ENCODE results near the gene TMEM209.
"Not testable (repeated sequence)": the region's sequence is repeated elsewhere in the genome, so short reads cannot be mapped to it uniquely, and the experiment has no call there.

TMEM209 gene

GRCh38 chr7:130191791-130192190 is 13.4 kb downstream of the TMEM209 start:
- Histone ChIP-seq H3K27ac (ENCODE audit: low read depth, low read length) (no peak overlapping the region), H3K9me3 (ENCODE audit: control insufficient read depth, insufficient read depth, low read length) (no peaks in the 10 kb centered on the region), H3K36me3 (ENCODE audit: control insufficient read depth, insufficient read depth, low read length) (peaks cover 75% of the 10 kb centered on the region), H3K4me3 (ENCODE audit: low read depth, low read length) (no peak overlapping the region), H3K27me3 (ENCODE audit: control insufficient read depth, insufficient read depth, low read length) (no peaks in the 10 kb centered on the region), H3K9ac (ENCODE audit: low read depth, low read length) (no peak overlapping the region), H3K4me1 (ENCODE audit: control insufficient read depth, insufficient read depth, low read length) (no peaks in the 10 kb centered on the region)

DNA sequence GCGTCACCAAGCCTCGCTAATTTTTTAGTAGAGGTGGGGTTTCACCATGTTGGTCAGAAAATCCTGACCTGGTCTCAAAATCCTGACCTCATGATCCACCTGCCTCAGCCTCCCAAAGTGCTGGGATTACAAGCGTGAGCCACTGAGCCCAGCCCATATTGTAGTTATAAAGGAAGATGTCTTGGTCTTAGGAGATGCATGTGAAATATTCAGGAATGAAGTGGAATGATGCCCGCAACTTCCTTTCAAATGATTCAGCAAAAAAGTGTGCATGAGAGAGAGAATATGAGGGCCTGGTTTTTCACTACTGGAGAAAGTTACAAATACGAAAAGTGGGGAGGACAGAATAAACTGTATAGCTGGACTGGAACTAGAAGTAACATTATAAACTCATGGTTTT is 15.9 kb downstream of the TMEM209 start:
- Histone ChIP-seq H3K27me3 (ENCODE audit: control insufficient read depth, insufficient read depth, low read length) (no peaks in the 10 kb centered on the region), H3K9me3 (ENCODE audit: control insufficient read depth, insufficient read depth, low read length) (no peaks in the 10 kb centered on the region), H3K36me3 (ENCODE audit: control insufficient read depth, insufficient read depth, low read length) (peaks cover 62% of the 10 kb centered on the region), H3K4me3 (ENCODE audit: low read depth, low read length) (no peak overlapping the region), H3K4me1 (ENCODE audit: control insufficient read depth, insufficient read depth, low read length) (no peaks in the 10 kb centered on the region), H3K27ac (ENCODE audit: low read depth, low read length) (no peak overlapping the region), H3K9ac (ENCODE audit: low read depth, low read length) (no peak overlapping the region)

- Histone ChIP-seq H3K27me3 (ENCODE audit: control insufficient read depth, insufficient read depth, low read length) (no peaks in the 10 kb centered on the region), H3K4me3 (ENCODE audit: low read depth, low read length) (no peak overlapping the region), H3K36me3 (ENCODE audit: control insufficient read depth, insufficient read depth, low read length) (peaks cover 71% of the 10 kb centered on the region), H3K27ac (ENCODE audit: low read depth, low read length) (no peak overlapping the region), H3K9me3 (ENCODE audit: control insufficient read depth, insufficient read depth, low read length) (no peaks in the 10 kb centered on the region), H3K9ac (ENCODE audit: low read depth, low read length) (no peak overlapping the region), H3K4me1 (ENCODE audit: control insufficient read depth, insufficient read depth, low read length) (no peaks in the 10 kb centered on the region)
These were observed 17.8 kb downstream of the TMEM209 start for GRCh38 chr7:130187360-130187759.

- not testable (repeated sequence) for H3K9ac ChIP-seq (ENCODE audit: low read depth, low read length); H3K4me1 ChIP-seq (ENCODE audit: control insufficient read depth, insufficient read depth, low read length); H3K9me3 ChIP-seq (ENCODE audit: control insufficient read depth, insufficient read depth, low read length); H3K27ac ChIP-seq (ENCODE audit: low read depth, low read length); H3K4me3 ChIP-seq (ENCODE audit: low read depth, low read length); H3K27me3 ChIP-seq (ENCODE audit: control insufficient read depth, insufficient read depth, low read length)
- peaks cover 70% of the 10 kb centered on the region for H3K36me3 ChIP-seq (ENCODE audit: control insufficient read depth, insufficient read depth, low read length)
These were observed 20.9 kb downstream of the TMEM209 start for GRCh38 chr7:130184349-130184748.

GRCh38 chr7:130182990-130183389 is 22.2 kb downstream of the TMEM209 start:
- Histone ChIP-seq H3K9ac (ENCODE audit: low read depth, low read length) (no peak overlapping the region), H3K4me3 (ENCODE audit: low read depth, low read length) (no peak overlapping the region), H3K4me1 (ENCODE audit: control insufficient read depth, insufficient read depth, low read length) (no peaks in the 10 kb centered on the region), H3K27me3 (ENCODE audit: control insufficient read depth, insufficient read depth, low read length) (no peaks in the 10 kb centered on the region), H3K36me3 (ENCODE audit: control insufficient read depth, insufficient read depth, low read length) (peaks cover 77% of the 10 kb centered on the region), H3K9me3 (ENCODE audit: control insufficient read depth, insufficient read depth, low read length) (no peaks in the 10 kb centered on the region), H3K27ac (ENCODE audit: low read depth, low read length) (no peak overlapping the region)

GRCh38 chr7:130181263-130181605 is 24.0 kb downstream of the TMEM209 start:
- Histone ChIP-seq H3K27me3 (ENCODE audit: control insufficient read depth, insufficient read depth, low read length) (no peaks in the 10 kb centered on the region), H3K4me3 (ENCODE audit: low read depth, low read length) (no peak overlapping the region), H3K27ac (ENCODE audit: low read depth, low read length) (no peak overlapping the region), H3K36me3 (ENCODE audit: control insufficient read depth, insufficient read depth, low read length) (peaks cover 85% of the 10 kb centered on the region), H3K9me3 (ENCODE audit: control insufficient read depth, insufficient read depth, low read length) (no peaks in the 10 kb centered on the region), H3K9ac (ENCODE audit: low read depth, low read length) (no peak overlapping the region), H3K4me1 (ENCODE audit: control insufficient read depth, insufficient read depth, low read length) (no peaks in the 10 kb centered on the region)

- H3K4me1 ChIP-seq (ENCODE audit: control insufficient read depth, insufficient read depth, low read length) = no peaks in the 10 kb centered on the region
- H3K27ac ChIP-seq (ENCODE audit: low read depth, low read length) = no peak overlapping the region
- H3K27me3 ChIP-seq (ENCODE audit: control insufficient read depth, insufficient read depth, low read length) = no peaks in the 10 kb centered on the region
- peaks cover 87% of the 10 kb centered on the region for H3K36me3 ChIP-seq (ENCODE audit: control insufficient read depth, insufficient read depth, low read length)
- H3K9ac ChIP-seq (ENCODE audit: low read depth, low read length) = no peak overlapping the region
- no peak overlapping the region for H3K4me3 ChIP-seq (ENCODE audit: low read depth, low read length)
- H3K9me3 ChIP-seq (ENCODE audit: control insufficient read depth, insufficient read depth, low read length) = no peaks in the 10 kb centered on the region
These were observed 24.5 kb downstream of the TMEM209 start for GRCh38 chr7:130180571-130181262.

- Histone ChIP-seq H3K9me3 (ENCODE audit: control insufficient read depth, insufficient read depth, low read length) (no peaks in the 10 kb centered on the region), H3K36me3 (ENCODE audit: control insufficient read depth, insufficient read depth, low read length) (peaks cover 89% of the 10 kb centered on the region), H3K27me3 (ENCODE audit: control insufficient read depth, insufficient read depth, low read length) (no peaks in the 10 kb centered on the region), H3K4me1 (ENCODE audit: control insufficient read depth, insufficient read depth, low read length) (no peaks in the 10 kb centered on the region), H3K27ac (ENCODE audit: low read depth, low read length) (no peak overlapping the region), H3K9ac (ENCODE audit: low read depth, low read length) (no peak overlapping the region), H3K4me3 (ENCODE audit: low read depth, low read length) (no peak overlapping the region)
These were observed 25.6 kb downstream of the TMEM209 start for GRCh38 chr7:130179631-130180030.

GRCh38 chr7:130178251-130178650 is 27.0 kb downstream of the TMEM209 start:
- Histone ChIP-seq H3K27ac (ENCODE audit: low read depth, low read length) (no peak overlapping the region), H3K4me1 (ENCODE audit: control insufficient read depth, insufficient read depth, low read length) (no peaks in the 10 kb centered on the region), H3K36me3 (ENCODE audit: control insufficient read depth, insufficient read depth, low read length) (peaks cover 89% of the 10 kb centered on the region), H3K9me3 (ENCODE audit: control insufficient read depth, insufficient read depth, low read length) (no peaks in the 10 kb centered on the region), H3K9ac (ENCODE audit: low read depth, low read length) (no peak overlapping the region), H3K27me3 (ENCODE audit: control insufficient read depth, insufficient read depth, low read length) (no peaks in the 10 kb centered on the region), H3K4me3 (ENCODE audit: low read depth, low read length) (no peak overlapping the region)

DNA sequence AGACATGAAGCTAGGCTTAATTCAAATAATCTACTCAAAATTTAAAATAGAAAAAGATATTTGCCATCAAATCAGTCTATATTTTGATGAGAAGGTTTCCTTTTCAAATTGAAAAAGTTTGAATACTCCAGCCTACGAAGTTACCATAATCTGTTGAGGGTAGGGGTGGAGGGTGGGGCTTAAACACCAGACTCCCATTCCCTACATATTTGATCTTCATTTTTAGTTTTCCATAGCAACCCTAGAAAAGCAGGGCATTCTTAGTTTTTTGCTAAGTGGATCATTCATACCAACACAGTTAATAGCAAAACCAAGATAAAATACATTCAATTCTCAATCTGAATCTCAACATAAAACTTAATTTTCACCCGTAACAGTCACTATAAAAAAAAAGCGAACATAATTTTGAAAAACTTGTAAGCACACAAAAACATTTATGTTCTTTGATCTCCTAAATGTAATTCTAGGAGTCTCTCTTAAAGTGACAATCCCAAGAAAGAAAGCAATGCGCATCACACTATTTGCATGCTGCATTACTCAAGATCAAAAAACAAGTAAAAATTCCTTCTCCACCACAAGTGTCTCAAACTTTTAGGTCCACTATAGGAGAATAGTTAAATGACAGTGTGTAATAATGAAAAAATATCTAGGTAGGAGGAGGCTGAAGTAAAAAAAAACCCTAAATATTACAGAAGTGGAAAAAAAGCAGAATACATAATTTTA is 30.8 kb downstream of the TMEM209 start:
- peaks cover 86% of the 10 kb centered on the region for H3K36me3 ChIP-seq (ENCODE audit: control insufficient read depth, insufficient read depth, low read length)
- H3K27ac ChIP-seq (ENCODE audit: low read depth, low read length) = no peak overlapping the region
- no peak overlapping the region for H3K9ac ChIP-seq (ENCODE audit: low read depth, low read length)
- H3K4me3 ChIP-seq (ENCODE audit: low read depth, low read length) = no peak overlapping the region
- H3K9me3 ChIP-seq (ENCODE audit: control insufficient read depth, insufficient read depth, low read length) = no peaks in the 10 kb centered on the region
- no peaks in the 10 kb centered on the region for H3K4me1 ChIP-seq (ENCODE audit: control insufficient read depth, insufficient read depth, low read length)
- H3K27me3 ChIP-seq (ENCODE audit: control insufficient read depth, insufficient read depth, low read length) = no peaks in the 10 kb centered on the region

GRCh38 chr7:130162196-130162595 is 43.0 kb downstream of the TMEM209 start:
- Histone ChIP-seq H3K27ac (ENCODE audit: low read depth, low read length) (no peak overlapping the region), H3K9ac (ENCODE audit: low read depth, low read length) (no peak overlapping the region), H3K4me3 (ENCODE audit: low read depth, low read length) (no peak overlapping the region), H3K27me3 (ENCODE audit: control insufficient read depth, insufficient read depth, low read length) (no peaks in the 10 kb centered on the region), H3K9me3 (ENCODE audit: control insufficient read depth, insufficient read depth, low read length) (no peaks in the 10 kb centered on the region), H3K4me1 (ENCODE audit: control insufficient read depth, insufficient read depth, low read length) (no peaks in the 10 kb centered on the region), H3K36me3 (ENCODE audit: control insufficient read depth, insufficient read depth, low read length) (peaks cover 64% of the 10 kb centered on the region)

All from HUES48 (cell line).